GM10847 (cell line): ENCODE results near the gene PPP1R37.

Experiments
- POLR2A ChIP-seq: IDR thresholded peaks from 2 replicates; pipeline ENCODE4 v1.6.1; 2011; ENCODE audit not compliant: insufficient read length; ENCODE audit errors: extremely low read depth

Gene PPP1R37

DNA sequence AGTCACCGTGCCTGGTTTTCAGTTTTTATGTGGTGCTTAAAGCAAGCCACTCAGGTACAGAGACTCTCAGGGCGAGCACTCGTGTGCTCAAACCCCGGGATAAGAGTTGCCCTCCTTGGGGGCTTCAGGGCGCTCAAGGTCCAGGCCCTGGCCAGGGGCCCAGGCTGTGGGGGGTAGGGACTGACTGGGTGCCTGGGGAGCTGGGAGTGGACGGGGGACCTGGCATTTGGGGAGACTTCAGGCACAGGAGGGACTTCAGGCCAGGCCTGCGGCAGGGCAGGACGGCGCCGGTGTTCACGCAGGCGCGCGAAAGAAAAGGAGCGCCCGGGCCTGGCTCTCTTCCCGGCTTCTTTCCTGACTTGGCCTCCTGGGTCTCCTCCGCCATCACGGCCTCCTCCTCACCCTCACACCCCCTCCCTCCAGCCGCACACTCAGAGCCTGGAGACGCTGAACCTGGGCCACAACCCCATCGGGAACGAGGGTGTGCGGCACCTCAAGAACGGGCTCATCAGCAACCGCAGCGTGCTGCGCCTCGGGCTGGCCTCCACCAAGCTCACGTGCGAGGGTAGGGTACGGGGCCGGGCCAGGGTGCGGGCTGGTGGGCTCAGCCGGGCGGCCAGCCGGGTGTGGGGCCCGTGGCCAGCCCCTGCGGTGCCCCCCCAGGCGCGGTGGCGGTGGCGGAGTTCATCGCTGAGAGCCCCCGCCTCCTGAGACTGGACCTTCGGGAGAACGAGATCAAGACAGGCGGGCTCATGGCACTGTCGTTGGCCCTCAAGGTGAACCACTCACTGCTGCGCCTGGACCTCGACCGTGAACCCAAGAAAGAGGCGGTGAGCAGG lies 51.7 kb downstream of the PPP1R37 start:
- TF ChIP-seq POLR2A: no peak

DNA sequence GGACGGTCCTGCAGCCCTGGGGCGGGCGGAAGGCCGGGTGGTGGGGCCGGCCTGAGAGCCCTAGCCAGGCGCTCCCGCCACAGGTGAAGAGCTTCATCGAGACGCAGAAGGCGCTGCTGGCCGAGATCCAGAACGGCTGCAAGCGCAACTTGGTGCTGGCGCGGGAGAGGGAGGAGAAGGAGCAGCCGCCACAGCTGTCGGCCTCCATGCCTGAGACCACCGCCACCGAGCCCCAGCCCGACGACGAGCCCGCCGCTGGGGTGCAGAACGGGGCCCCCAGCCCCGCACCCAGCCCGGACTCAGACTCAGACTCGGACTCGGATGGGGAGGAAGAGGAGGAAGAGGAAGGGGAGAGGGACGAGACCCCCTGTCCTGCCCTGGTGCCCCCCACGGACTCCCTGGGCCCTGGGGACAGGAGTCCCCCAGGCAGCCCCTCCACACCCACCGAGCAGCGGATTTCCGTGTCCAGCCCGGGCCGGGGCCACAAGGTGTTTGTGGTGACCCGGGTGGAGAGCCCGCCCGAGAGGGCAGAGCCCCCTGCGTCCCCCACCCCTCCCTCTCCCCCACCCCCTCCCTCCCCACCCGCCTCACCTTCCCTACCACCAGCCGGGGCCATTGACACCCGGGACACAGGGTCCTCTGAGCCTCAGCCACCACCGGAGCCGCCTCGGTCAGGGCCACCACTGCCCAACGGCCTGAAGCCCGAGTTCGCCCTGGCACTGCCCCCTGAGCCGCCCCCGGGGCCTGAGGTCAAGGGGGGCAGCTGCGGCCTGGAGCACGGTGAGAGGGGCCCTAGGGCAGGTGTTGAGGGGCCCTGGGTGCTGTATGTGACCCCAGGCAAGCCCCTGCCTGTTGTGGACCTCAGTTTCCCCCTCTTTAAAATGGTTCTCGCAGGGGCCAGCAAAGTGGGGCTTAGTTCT lies 52.6 kb downstream of the PPP1R37 start:
- TF ChIP-seq POLR2A: no peak

DNA sequence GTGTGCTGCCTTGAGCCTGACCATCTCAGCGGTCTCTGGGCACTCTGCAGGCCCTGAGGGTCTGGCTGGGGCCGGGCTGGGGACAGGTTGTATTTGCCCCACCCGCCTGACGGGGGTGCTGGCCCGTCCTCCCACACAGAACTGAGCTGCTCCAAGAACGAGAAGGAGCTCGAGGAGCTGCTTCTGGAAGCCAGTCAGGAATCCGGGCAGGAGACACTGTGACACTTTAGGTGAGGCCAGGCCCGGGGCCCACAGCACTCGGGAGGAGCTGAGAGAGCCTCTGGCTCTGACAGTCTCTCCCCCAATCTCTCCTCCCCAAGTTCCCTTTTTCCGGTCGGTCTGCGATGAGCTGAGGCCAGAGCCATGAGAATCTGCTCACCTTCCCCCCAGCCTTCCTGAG lies 53.3 kb downstream of the PPP1R37 start:
- no peak for TF ChIP-seq POLR2A

DNA sequence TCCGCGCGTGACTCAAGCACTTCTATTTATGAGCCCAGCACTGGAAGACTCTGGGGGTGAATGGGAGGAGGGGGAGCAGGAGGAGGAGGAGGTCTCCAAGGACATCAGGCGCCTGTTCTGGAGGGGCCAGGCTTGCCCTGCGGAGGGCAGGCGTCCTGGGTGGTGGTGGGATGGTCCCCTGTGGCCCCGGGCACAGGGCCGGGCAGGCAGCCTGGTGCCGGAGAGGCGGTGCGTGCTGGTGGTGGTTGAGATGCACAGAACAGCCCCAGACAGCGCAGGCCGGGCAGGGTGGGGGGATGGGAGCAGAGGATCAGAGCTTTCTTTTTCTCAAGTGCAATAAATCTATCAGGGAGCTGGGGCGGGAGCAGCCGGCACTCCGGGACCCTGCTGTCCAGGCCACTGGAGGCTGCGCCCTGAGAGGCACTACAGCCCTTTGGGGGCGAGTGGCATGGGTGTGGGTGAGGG lies 53.8 kb downstream of the PPP1R37 start:
- TF ChIP-seq POLR2A: no peak

DNA sequence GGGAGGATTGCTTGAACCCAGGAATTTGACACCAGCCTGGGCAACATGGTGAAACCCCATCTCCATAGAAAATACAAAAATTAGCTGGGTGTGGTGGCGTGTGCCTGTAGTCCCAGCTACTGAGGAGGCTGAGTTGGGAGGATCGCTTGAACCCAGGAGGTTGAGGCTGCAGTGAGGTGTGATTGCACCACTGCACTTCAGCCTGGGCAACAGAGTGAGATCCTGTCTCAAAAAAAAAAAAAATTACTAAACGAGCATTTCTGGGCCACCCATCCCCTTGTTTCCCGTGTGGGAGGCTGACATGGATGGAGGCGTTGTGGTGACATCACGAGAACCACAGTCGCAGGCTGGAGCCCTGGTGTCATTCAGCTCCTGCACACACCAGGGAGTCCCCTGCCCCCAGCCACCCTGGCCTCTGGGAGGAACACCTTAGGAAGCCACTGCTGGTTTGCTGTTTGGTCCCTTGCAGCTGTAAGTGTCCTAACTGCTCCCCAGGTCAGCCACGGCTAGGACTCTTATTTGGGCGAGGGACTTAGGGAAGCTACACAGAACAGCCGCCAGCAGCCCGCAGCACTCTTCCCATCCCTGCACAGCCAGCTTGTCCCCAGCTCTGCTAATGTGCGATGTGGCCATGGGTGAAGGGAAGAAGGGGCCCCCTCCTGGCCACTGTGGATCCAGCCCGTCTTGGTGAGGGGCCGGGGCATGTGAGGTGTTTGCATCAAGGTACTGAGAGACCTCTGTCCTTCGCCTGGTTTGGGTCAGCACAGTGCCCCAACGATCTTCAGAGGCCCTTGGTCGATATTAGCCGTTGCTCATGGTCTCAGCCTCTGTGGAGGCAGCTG lies 55.1 kb downstream of the PPP1R37 start:
- no peak for TF ChIP-seq POLR2A

DNA sequence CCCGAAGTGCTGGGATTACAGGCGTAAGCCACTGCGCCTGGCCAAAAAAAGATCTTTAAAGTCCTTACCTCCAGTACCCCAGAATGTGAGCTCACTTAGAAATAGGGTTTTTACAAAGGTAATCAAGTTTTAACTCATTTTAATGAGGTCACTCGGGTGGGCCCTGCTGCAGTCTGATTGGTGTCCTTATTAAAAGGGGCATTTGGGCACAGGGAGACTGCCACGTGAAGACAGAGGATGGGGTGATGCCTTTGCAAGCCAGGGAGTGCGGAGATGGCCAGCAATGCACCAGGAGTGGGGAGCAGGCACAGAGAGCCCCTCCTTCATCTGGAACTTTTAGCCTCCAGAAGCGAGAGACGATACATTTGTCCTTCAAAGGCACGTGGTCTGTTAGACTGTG lies 56.1 kb downstream of the PPP1R37 start:
- no peak for TF ChIP-seq POLR2A

DNA sequence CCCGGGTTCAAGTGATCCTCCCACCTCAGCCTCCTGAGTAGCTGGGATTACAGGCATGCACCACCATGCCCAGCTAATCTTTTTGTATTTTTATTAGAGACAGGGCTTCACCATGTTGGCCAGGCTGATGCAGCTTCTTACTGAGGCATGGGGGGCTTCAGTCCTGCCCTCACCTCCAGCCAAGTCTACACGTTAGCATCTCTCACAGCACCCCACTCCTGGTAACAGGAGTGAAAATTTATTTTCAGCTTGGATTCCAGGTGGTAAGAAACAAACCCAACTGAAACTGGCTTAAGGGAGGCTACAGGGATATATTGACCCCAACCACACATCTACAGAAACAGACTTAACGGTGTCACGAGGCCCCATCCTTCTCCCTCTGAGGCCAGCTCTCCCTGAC lies 57.2 kb downstream of the PPP1R37 start:
- TF ChIP-seq POLR2A: no peak

DNA sequence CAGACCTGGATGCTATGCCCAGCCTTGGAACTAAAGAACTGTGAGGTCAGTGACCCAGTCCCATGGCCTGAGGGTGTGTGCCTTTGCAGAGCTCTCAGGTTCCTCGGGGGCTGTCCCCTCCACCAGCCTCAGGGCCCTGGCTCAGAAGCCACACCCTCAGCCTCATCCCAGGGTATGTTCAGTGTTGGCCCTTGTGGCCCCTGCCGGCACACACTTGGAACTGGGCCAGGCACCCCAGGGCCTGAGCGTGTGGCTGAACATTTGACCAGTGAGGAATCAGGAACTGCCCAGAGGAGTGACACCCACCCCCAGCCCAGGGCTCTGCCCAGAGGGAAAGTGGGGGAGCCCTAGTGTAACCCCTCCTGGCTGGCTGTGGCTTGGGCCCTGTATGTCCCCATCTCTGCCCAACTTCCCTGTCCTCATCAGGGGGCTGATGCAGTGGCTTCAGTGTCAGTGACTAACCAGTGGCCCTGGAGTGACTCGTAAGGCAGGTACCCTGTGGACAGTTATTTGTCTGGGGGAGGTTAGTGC lies 57.8 kb downstream of the PPP1R37 start:
- no peak for TF ChIP-seq POLR2A

DNA sequence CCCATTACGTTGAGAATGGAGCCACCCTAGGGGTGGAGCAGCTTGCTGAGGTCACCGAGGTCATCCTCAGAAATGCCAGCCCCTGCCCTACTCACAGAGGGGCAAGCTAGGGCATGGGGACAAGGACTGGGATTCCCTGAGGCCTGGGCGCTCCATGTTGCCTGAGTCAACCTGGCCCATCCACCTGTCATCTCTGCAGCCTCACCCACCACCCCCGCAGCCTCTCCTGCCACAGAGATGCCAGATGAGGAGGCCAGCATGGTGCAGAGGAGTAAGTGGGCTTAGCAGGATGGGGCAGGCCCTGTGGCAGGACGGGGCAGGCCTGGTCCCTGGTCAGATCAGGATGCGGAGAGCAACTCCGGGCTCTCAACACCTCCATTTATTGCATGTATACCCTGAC lies 58.3 kb downstream of the PPP1R37 start:
- no peak for TF ChIP-seq POLR2A

DNA sequence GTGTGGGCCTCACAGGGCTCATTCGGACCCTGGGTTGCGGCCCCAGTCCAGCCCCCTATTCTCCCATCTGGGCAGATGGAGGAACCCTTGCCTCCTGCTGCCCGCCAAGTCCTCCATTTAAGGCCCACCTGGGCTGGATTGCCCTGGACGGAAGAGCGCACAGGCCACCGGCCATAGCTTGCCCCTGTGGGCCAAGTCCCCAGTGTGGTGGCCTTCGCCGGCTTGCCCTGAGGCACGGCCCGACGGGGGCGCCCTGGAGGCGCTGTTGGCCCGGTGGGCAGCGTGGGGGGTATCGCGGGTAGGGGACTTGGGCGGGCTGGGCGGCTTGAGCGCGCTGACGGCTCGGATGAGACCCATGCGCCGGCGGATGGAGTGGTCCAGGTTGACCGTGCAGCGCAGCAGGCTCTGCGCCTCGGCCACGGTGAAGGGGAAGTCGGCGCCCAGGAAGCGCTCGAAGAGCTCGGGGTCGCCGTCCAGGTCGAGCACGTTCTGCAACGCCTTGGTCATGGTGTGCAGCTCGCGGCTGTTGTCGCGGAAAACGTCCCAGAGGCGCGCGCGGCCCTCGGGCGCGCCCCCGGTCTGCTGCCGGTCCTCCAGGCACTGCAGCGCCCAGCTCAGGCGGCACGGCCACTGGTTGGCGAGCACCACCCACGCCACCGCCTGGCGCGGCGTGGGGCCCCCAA lies 59.0 kb downstream of the PPP1R37 start:
- TF ChIP-seq POLR2A: no peak

DNA sequence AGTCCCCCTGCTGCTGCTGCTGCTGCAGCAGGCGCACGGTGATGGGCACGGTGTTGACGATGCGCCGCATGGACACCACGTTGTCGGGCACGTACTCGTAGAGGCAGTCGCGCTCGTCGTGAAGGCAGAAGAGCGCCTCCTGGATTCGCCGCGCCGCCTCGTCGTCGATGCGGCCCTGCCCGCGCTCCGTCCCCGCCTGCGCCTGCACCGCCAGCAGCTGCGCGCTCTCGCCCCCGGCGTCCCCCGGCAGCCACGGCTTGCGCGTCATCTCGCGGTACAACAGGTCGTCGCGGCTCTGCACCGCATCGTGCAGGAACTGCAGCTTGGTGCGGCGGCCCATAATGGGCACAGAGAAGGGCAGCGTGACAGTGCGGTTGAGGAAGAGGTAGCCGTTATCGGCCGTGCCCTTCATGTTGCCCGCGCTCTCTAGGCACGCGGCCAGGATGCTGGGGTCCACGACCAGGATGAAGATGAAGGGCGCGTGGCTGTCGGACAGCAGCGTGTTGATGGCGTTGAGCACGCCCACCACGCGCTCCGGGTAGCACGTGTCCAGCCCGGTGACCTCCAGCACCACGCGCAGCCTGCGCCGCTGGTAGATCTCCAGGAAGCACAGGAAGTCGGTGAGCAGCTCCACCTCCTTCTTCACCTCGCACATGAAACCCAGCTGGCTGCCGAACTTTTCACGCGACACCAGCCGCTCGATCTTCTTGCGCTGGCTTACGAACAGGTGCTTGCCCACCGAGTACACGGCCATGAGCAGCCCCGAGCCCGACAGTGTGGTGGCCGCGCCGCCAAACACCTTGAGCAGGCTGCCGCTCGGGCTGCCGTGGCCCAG lies 59.7 kb downstream of the PPP1R37 start:
- no peak for TF ChIP-seq POLR2A

DNA sequence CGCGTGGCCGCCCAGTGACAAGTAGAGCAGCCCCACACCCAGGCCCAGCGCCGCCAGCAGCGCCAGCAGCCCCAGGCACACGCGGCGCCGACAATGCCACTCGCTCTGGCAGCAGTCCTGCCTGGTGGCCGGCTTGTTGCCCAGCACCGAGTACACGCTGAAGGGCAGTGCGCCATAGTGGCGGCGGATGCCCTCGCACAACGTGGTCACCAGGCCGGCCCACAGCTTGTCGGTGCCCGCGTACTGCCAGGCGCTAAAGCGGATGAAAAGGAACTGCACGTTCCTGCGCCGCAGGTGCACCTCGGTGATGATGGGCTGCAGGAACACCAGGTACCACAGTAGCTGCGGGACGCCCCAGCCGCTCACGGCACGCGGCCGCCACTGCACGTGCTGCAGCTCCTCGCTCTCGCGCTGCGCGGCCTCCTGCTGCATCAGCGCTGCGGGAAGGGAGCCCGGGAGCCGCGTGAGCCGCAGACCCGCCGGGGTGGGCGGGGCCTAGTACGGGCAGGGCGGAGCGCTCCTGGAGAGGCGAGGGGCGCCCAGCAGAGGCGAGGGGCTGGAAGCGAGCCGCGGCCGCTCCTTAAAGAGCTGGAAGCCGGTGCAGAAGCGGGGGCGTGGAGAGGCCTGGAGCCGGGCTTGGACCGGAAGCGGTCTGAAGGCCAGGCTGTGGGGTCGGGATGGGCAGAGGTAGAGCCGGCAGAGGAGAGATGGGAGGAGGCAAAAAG lies 60.5 kb downstream of the PPP1R37 start:
- no peak for TF ChIP-seq POLR2A

DNA sequence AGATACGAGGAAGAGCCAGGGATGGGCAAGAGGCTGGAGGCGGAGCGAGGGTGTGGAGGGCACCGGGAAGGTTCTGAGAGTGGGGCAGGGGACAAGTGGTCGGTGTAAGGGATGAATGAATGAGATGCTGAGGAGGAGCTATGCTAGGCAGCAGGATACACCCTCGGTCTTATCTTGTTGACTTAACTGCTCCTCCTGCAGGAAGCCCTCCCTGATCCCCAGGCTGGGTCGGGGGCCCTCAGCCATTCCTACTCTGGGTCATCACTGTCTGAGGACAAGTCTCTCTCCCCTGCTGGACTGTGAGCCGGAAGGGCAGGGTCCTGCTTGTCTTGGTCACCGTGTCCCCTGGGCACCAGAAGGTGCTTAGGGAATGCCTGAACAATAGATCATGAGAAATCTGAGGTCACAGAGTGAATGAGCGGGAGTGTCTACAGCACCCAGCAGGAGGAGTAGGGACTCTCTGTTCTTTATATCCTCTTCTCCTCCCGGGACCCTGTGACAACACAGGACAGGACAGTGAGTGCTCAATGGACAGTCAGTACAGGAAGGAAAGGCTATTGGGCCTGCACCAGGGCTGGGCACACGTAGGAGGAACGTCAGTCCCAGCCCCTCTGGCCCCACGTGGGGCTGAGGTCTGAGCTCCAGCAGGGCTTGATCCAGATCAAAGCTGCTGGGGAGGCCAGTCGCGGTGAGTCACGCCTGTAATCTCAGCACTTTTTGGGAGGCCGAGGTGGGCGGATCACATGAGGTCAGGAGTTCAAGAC lies 61.3 kb downstream of the PPP1R37 start:
- no peak for TF ChIP-seq POLR2A
